ENCODE results near the gene SALL4. TPM values are rescaled to one million over a fixed set of nuclear protein-coding genes. Genes with fewer than 3 reads are reported as not detected.

The SALL4 gene
- total RNA-seq, 2 experiments from 2014 or later, result 0.05 to 0.08 TPM

DNA sequence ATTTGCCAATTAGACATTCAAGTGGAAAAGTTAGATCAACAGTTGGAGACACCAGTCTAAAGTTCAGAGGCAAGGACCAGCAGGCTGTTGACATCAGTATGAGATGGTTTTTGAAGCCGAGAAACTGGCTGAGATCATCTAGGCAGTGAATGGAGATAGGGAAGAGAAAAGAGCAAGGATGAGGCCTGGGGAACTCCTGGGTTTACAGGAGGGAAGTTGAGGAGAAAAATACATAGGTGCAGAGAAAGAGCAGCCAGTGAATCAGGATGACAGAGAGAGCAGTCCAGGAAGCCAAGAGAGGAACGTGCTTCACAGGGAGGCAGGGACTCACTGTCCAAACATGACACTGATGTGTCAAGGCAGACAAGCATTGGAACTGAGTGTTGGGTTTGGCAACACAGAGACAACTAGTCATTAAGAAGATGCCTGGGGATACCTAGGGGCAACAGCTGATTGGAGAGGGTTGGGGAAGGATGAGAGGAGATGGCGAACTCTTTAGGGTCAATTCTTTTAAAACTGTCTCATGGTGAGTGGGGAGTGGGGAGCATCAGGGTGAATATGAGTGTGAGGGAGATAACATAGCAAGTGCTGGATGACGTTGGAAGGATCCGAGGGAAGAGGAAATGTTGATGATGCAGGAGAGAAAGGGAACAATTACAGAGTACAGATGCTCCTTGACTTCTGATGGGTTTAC lies 13.2 kb upstream of the SALL4 start:
- H3K27me3 ChIP-seq (ENCODE audit: control insufficient read depth in 1 of 2, insufficient read depth in 2 of 2, low read length in 2 of 2), result no peaks in the 10 kb centered on the region
- H3K27ac ChIP-seq (ENCODE audit: low read depth in 1 of 2, low read length in 2 of 2), result no peak overlapping the region
- Mint-ChIP-seq H3K27me3 (peaks cover 18% of the 10 kb centered on the region), H3K36me3 (ENCODE audit: low read depth) (no peaks in the 10 kb centered on the region), H3K27ac (no peak overlapping the region), H3K9me3 (no peaks in the 10 kb centered on the region), H3K4me3 (no peak overlapping the region), H3K4me1 (ENCODE audit: low read depth) (no peaks in the 10 kb centered on the region)
- CTCF ChIA-PET, result no interaction called here
- POLR2A ChIA-PET, result no interaction called here
- H3K9me3 ChIP-seq (ENCODE audit: control insufficient read depth in 1 of 2, insufficient read depth in 1 of 2, low read length in 2 of 2), result no peaks in the 10 kb centered on the region
- DNase-seq, result no peak
- H3K4me1 ChIP-seq (ENCODE audit: insufficient read depth, low read length), result no peaks in the 10 kb centered on the region
- intact Hi-C loops (cut with DNase I, micrococcal nuclease), result no loop called here
- H3K4me3 ChIP-seq (ENCODE audit: low read length), result no peak overlapping the region
- no peaks in the 10 kb centered on the region for H3K36me3 ChIP-seq (ENCODE audit: insufficient read depth, low read length)
- no peak for ATAC-seq (ENCODE audit: poor library complexity)
- no peak for TF ChIP-seq CTCF (IDR thresholded peaks at IDR 0.05)

DNA sequence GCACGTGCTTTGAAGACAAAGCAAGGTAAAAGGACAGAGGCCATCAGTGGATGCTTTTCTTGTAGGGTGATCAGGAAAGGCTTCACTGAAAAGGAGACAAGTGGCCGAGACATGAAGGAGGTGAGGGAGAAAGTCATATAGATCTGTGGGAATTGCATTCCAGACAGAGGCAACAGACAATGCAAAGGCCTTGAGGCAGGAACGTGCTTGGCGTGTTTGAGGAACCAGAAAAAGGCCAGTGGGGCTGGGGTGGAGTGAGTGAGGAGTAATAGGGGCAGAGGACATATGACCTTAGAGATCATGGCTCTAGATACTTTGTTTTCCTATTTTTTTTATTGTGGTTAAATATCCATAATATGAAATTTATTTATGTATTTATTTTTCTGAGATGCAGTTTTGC lies 10.5 kb upstream of the SALL4 start:
- ChIA-PET CTCF (no interaction called here), POLR2A (no interaction called here)
- no peaks in the 10 kb centered on the region for H3K27me3 ChIP-seq (ENCODE audit: control insufficient read depth in 1 of 2, insufficient read depth in 2 of 2, low read length in 2 of 2)
- Mint-ChIP-seq H3K9me3 (no peaks in the 10 kb centered on the region), H3K4me3 (no peak overlapping the region), H3K36me3 (ENCODE audit: low read depth) (no peaks in the 10 kb centered on the region), H3K27ac (no peak overlapping the region), H3K4me1 (ENCODE audit: low read depth) (no peaks in the 10 kb centered on the region), H3K27me3 (peaks cover 10% of the 10 kb centered on the region)
- H3K4me1 ChIP-seq (ENCODE audit: insufficient read depth, low read length), result no peaks in the 10 kb centered on the region
- H3K36me3 ChIP-seq (ENCODE audit: insufficient read depth, low read length), result no peaks in the 10 kb centered on the region
- no peak overlapping the region for H3K27ac ChIP-seq (ENCODE audit: low read depth in 1 of 2, low read length in 2 of 2)
- TF ChIP-seq CTCF (IDR thresholded peaks at IDR 0.05), result no peak
- H3K4me3 ChIP-seq (ENCODE audit: low read length), result no peak overlapping the region
- DNase-seq, result no peak
- no peak for ATAC-seq (ENCODE audit: poor library complexity)
- intact Hi-C loops (cut with DNase I, micrococcal nuclease), result no loop called here
- no peaks in the 10 kb centered on the region for H3K9me3 ChIP-seq (ENCODE audit: control insufficient read depth in 1 of 2, insufficient read depth in 1 of 2, low read length in 2 of 2)

DNA sequence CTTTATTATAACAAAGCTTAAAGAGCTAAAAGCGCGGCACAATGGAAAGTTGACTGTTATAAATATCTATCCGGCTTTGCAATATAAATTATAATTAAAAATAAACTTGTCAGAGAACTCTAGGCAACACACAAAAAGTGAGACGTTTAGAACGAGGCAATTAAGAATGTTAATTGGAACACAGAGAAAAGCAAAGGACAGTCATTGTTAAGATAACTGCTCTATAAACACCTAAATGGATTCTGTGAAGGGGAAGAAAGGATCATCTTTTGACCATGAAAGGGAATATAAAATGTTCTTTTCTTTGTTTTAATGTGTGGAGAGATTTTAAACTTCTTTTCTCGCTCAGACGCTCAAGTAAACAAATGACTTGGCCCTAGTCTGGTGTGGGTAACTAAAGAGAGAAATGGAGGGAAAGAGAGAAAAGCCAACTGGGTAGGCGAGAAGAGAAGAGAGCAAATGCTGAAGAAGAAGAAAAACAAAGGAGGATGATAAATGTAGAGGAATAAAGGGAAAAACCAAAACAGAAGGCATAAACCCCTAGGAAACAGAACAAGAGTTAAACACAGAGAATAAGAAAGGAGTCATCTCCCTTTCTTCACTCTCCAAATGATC lies 9.3 kb upstream of the SALL4 start:
- no peak for TF ChIP-seq CTCF (IDR thresholded peaks at IDR 0.05)
- CTCF ChIA-PET, result no interaction called here
- Histone ChIP-seq H3K36me3 (ENCODE audit: insufficient read depth, low read length) (no peaks in the 10 kb centered on the region), H3K4me3 (ENCODE audit: low read length) (no peak overlapping the region), H3K4me1 (ENCODE audit: insufficient read depth, low read length) (no peaks in the 10 kb centered on the region), H3K27me3 (ENCODE audit: control insufficient read depth in 1 of 2, insufficient read depth in 2 of 2, low read length in 2 of 2) (no peaks in the 10 kb centered on the region), H3K9me3 (ENCODE audit: control insufficient read depth in 1 of 2, insufficient read depth in 1 of 2, low read length in 2 of 2) (no peaks in the 10 kb centered on the region), H3K27ac (ENCODE audit: low read depth in 1 of 2, low read length in 2 of 2) (no peak overlapping the region)
- no peak overlapping the region for H3K4me3 Mint-ChIP-seq
- POLR2A ChIA-PET, result no interaction called here
- peaks cover 12% of the 10 kb centered on the region for H3K27me3 Mint-ChIP-seq
- DNase-seq (no peak), ATAC-seq (ENCODE audit: poor library complexity) (no peak)
- no peak overlapping the region for H3K27ac Mint-ChIP-seq
- H3K9me3 Mint-ChIP-seq, result no peaks in the 10 kb centered on the region
- H3K4me1 Mint-ChIP-seq (ENCODE audit: low read depth), result no peaks in the 10 kb centered on the region
- no peaks in the 10 kb centered on the region for H3K36me3 Mint-ChIP-seq (ENCODE audit: low read depth)
- intact Hi-C loops (cut with DNase I, micrococcal nuclease), result no loop called here

Measured in CD4-positive, alpha-beta T cell (primary cell).